CD4-positive, alpha-beta T cell treated with Interleukin-10 for 1 hour (primary cell): ENCODE data around the gene GGCX.

ENCODE experiments used
- DNase-seq: peaks from one replicate; pipeline ENCODE4 v3.0.0-alpha.2; 2020

The GGCX gene

GRCh38 chr2:85539361-85540132 lies 21.7 kb downstream of the GGCX start:
- DNase-seq: peak; percentile 79

- peak; percentile 91 for DNase-seq
Observed at GRCh38 chr2:85538507-85539360, 22.6 kb downstream of the GGCX start, which contains the start of gene MAT2A. MAT2A (plus strand) TSS chr2:85539168; CDS start chr2:85539288, 120 bp downstream.

GRCh38 chr2:85537600-85538506 lies 23.4 kb downstream of the GGCX start:
- peak; percentile 25 for DNase-seq

- no peak for DNase-seq
Observed at GRCh38 chr2:85536479-85536878, 24.8 kb downstream of the GGCX start.

GRCh38 chr2:85534881-85535280 lies 26.4 kb downstream of the GGCX start:
- no peak for DNase-seq

GRCh38 chr2:85534099-85534498 lies 27.2 kb downstream of the GGCX start:
- no peak for DNase-seq

- no peak for DNase-seq
Observed at GRCh38 chr2:85531589-85531988, 29.7 kb downstream of the GGCX start.

GRCh38 chr2:85529809-85530208 lies 31.5 kb downstream of the GGCX start:
- no peak for DNase-seq

- no peak for DNase-seq
Observed at GRCh38 chr2:85528355-85528754, 32.9 kb downstream of the GGCX start.

- DNase-seq: no peak
Observed at GRCh38 chr2:85527787-85528186, 33.5 kb downstream of the GGCX start.

- DNase-seq: no peak
Observed at GRCh38 chr2:85525567-85525966, 35.7 kb downstream of the GGCX start.

GRCh38 chr2:85525029-85525428 lies 36.3 kb downstream of the GGCX start:
- no peak for DNase-seq

GRCh38 chr2:85524336-85524908 lies 36.9 kb downstream of the GGCX start:
- no peak for DNase-seq

- no peak for DNase-seq
Observed at GRCh38 chr2:85523903-85524335, 37.4 kb downstream of the GGCX start.

- DNase-seq: no peak
Observed at GRCh38 chr2:85523062-85523902, 38.0 kb downstream of the GGCX start.

GRCh38 chr2:85522090-85522647 lies 39.1 kb downstream of the GGCX start:
- no peak for DNase-seq

- DNase-seq: no peak
Observed at GRCh38 chr2:85516653-85517389, 44.5 kb downstream of the GGCX start.

GRCh38 chr2:85514323-85514722 lies 47.0 kb downstream of the GGCX start:
- no peak for DNase-seq

GRCh38 chr2:85511008-85511811 lies 50.1 kb downstream of the GGCX start:
- DNase-seq: no peak

- no peak for DNase-seq
Observed at GRCh38 chr2:85506768-85507181, 54.5 kb downstream of the GGCX start.
